ENCODE measurements around the gene NAA40.

The NAA40 gene

GRCh38 chr11:63912678-63913077, 26.1 kb upstream of the NAA40 start:
- DNase-seq (ENCODE audit: low read depth, low spot score): no peak

- DNase-seq (ENCODE audit: low read depth, low spot score): no peak
Observed at GRCh38 chr11:63913866-63914830, 24.7 kb upstream of the NAA40 start.

GRCh38 chr11:63914896-63915691, 23.7 kb upstream of the NAA40 start:
- DNase-seq (ENCODE audit: low read depth, low spot score): no peak

GRCh38 chr11:63915961-63916836, 22.6 kb upstream of the NAA40 start:
- no peak for DNase-seq (ENCODE audit: low read depth, low spot score)

- no peak for DNase-seq (ENCODE audit: low read depth, low spot score)
Observed at GRCh38 chr11:63916837-63917691, 21.7 kb upstream of the NAA40 start, which contains the start of gene RCOR2. TSS of gene RCOR2 (minus strand) at chr11:63917164. CDS start at chr11:63916456, 708 bp downstream.

GRCh38 chr11:63917692-63918506, 20.9 kb upstream of the NAA40 start:
- DNase-seq (ENCODE audit: low read depth, low spot score): no peak

- no peak for DNase-seq (ENCODE audit: low read depth, low spot score)
Observed at GRCh38 chr11:63918507-63919191, 20.2 kb upstream of the NAA40 start.

- no peak for DNase-seq (ENCODE audit: low read depth, low spot score)
Observed at GRCh38 chr11:63919267-63920125, 19.3 kb upstream of the NAA40 start.

- DNase-seq (ENCODE audit: low read depth, low spot score): no peak
Observed at GRCh38 chr11:63920126-63920938, 18.5 kb upstream of the NAA40 start.

GRCh38 chr11:63920939-63921417, 17.8 kb upstream of the NAA40 start:
- DNase-seq (ENCODE audit: low read depth, low spot score): no peak

GRCh38 chr11:63922673-63923192, 16.1 kb upstream of the NAA40 start:
- no peak for DNase-seq (ENCODE audit: low read depth, low spot score)

GRCh38 chr11:63923319-63923718, 15.5 kb upstream of the NAA40 start:
- no peak for DNase-seq (ENCODE audit: low read depth, low spot score)

- no peak for DNase-seq (ENCODE audit: low read depth, low spot score)
Observed at GRCh38 chr11:63929616-63930015, 9.2 kb upstream of the NAA40 start.

- no peak for DNase-seq (ENCODE audit: low read depth, low spot score)
Observed at GRCh38 chr11:63931045-63931444, 7.8 kb upstream of the NAA40 start.

GRCh38 chr11:63931876-63932275, 6.9 kb upstream of the NAA40 start:
- DNase-seq (ENCODE audit: low read depth, low spot score): no peak

GRCh38 chr11:63933459-63933858, 5.3 kb upstream of the NAA40 start:
- DNase-seq (ENCODE audit: low read depth, low spot score): no peak
